Measurements from ENCODE around the gene THYN1.

Gene THYN1

DNA sequence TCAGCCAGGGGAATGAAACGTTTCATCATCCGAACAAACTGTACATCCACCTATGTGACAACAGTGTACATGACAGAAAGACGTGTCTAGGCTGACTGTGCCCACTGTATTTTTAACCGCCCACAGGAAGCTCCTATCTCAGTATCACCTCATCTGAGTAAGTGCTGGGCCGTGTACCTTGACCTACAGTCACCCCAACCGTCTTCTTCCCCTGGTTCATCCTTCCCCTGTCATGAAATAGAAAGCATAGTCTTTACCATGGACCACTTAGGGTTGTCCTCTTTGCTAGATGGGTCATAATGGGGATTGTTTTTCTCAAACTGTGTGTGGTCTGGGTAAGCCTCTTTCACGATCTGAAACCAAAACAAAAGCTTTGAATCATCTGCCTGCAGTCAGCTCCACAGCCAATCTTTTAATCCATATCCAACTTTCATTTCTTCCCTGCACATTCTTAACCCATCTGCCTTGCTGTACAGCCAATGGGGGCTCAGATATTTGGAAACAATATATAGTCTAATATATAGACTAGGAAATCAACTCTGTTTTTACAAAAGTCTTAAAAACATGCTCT lies 4.2 kb downstream of the THYN1 start:
- DNase-seq (ENCODE audit: low spot score): no peak

DNA sequence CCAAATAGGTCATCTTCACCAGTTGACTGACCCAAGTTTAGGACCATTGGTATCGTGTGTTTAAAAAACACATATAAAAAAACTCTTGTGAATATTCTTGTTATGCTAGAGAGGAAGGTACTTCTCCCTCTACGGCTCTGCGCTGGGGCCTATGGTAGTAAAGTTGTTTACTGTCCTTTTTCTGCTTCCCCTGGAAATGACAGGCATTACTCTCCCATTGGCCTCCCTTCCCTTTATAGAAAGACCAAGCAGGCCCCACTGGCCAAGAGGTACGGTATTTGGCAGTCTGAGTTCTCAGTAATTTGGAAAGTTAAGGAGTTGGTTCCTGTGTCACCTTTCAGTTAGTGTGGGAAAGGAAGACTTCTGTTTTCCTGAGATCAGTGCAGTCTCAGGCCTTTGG lies 6.5 kb downstream of the THYN1 start:
- DNase-seq (ENCODE audit: low spot score): no peak

DNA sequence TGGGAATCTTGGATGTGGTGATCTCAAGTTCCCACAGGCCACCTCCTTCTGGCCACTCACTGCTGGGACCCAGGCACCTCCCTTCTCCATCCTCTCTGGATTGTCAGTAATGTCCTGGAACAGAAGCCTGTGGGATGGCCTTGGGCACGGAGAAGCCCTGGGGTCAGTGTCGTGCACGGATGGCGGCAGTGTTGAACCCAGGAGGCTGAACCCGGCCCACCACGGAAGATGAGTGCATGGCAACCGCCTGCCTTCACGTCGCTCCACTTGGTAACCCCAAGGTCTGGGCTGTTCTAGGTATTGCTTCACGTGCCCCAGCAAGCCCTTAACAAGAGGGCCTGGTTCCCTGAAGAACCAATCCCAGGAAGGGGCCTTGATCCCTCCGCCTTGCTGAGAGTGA lies 7.1 kb downstream of the THYN1 start:
- DNase-seq (ENCODE audit: low spot score): no peak

DNA sequence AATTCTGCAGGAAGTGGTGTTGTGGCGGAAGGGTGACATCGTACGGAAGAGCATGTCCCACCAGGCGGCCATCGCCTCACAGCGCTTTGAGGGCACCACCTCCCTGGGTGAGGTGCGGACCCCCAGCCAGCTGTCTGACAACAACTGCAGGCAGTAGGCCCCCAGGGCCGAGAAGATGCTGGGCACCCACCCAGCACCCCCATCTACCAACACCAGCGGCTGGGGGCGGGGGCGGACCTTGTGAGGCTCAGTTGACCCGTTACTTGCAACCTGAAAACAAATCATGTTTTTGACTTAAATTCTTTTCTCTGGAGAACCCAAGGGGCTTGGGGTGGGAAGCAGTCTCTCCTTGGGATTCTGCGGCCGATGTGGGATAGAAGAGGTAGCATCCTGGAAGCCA lies 7.7 kb downstream of the THYN1 start:
- DNase-seq (ENCODE audit: low spot score): no peak

DNA sequence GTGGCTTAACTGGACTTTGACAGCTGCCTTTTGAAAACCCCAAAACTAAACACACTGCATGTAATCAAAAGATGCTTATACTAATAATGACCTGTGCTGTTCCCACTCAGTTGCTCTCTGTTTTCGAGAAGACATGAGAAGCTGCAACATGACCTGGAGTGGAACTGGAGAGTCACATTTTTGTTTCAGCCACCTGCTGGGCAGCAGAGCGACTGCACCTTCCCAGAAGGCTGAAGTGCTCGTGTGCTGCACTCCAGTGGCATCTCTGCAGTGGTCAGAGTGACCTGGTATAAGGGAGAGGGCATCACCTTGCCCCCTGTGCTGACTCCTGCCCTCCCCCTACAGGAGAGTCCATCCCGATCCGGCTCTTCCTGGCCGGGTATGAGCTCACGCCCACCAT lies 8.6 kb downstream of the THYN1 start:
- peak; percentile 12 for DNase-seq (ENCODE audit: low spot score)

DNA sequence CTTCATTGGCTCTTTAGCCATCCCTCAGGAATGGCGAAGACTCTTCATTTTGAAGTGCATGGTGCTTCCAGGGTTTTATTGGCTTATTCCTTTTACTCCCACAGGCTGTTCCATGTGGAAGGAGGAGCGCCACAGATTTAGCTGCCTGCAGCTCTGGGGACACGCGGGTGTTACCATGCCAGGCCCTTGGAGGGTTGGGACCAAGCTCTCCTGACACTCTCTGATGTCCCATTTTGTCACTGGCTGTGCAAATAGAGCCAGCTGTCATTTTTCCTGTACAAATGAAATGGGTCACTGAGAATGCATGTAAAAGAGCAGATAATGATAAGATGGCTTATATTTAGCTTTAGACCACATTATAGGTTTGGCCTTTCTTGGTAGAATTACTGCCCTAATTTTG lies 9.2 kb downstream of the THYN1 start:
- DNase-seq (ENCODE audit: low spot score): no peak

DNA sequence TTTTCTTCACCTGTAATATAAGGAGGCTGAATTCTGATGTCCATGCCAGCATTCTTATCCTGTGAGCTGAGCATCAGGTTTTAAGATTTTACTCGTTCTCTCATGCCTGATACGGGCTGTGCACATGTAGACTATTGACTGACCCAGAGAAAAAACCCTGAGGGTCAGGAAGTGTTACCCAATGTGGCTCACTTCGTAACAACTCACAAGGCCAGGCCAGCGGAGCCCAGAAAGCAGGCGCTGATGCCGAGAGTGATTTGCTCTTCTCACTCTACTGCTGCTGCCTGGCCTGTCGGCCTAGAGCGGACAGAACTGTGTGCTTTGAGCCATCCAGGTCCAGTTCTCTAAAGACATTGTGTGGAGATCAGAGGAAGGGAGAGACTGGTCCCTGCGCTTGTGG lies 10.8 kb downstream of the THYN1 start:
- DNase-seq (ENCODE audit: low spot score): no peak

DNA sequence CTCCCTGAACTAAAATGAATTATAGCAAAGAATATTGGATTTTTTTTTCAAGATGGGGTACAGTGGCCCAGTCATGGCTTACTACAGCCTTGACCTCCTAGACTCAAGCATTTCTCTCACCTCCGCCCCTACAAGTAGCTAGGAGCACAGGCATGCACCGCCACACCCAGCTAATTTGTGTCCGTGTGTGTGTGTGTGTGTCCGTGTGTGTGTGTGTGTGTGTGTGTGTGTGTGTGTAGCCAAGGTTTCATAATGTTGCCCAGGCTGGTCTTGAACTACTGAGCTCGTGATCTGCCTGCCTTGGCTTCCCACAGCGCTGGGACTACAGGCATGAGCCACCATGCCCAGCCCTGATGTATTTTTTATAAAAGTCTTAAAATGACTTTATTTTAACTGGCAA lies 12.6 kb downstream of the THYN1 start:
- DNase-seq (ENCODE audit: low spot score): no peak

DNA sequence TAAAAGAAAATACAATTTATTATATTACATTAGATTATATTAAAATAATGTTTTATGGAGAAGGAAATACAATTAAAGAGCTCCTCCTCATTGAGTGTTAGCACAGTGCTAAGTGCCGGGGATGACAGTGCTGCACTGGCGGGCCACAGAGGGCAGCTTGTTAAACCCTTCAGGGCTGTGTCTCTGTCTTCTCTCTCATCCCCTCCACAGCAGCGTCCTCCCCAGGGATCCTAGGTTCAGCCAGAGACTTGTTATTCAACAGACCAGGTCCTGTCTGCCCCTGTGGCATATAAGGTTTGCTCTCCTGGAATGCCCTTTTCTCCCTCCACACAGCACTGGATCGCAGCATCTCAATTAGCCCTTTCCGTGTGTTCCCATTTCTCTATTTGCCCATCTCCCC lies 14.2 kb downstream of the THYN1 start:
- no peak for DNase-seq (ENCODE audit: low spot score)

DNA sequence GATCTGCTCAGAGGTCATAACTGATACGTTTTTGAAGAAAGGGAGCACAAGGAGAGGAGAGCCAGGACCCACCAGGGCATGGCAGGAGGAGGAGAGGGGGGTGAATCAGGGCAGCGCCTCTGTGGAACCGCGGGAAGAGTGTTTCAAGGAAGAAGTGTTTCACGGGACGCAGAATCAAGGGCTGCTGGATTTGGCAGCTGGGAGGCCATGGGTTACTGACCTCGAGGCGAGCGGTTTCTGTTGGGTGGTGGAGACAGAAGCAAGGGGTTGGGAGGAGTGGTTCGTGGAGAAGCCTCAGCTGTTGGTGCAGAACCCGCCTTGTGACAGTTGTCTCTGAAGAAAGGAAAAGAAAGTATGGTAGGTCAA lies 15.6 kb downstream of the THYN1 start:
- no peak for DNase-seq (ENCODE audit: low spot score)

DNA sequence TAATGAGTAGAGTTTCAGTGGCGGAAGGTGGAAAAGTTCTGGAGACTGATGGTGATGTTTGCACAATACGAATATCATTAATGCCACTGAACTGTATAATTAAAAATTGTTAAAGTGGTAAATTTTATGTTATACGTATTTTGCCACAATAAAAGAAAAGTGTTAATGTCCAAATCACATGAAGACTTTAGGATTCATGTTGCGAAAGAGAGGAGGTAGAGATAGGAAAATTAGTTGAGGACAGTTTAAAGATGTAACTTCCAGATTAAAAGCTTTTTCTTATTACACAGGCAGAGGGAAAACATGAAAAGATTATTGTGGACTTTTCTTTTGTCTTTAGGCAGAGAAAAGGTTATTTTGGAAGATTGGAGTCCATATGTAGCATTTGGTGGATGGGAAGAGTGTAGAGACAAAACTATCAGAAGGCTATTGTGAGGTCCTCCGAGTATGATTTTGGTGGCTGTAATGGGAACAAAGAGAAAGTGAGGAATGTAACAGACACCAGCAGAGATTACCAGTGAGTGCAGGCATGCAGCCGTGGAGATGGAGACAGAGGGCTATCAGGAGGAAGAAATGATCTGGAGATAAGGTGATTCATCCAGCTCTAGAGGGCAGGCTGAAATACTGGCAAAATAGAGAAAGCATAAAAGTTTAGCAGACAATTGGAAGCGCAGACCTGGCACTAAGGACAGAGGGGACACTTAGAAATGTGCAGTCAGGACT lies 16.2 kb downstream of the THYN1 start:
- no peak for DNase-seq (ENCODE audit: low spot score)

DNA sequence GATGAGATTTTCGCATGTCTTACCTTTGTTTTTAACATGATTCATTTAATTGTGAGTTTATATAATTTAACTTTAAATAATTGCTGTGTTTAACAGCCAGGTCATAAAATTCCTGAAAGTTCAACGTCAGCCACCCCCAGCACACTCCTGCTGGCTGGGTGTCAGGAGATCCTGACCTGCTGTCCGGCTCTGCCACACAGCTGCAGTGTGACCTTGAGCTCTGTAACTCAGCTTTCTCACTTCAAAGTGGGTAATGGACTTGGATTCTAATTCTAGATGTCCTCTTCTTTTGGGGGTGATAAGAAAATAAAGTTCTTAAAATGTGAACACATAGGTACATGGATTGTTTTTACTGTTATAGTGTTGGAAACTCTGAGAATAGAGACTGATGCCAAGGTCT lies 17.8 kb downstream of the THYN1 start:
- no peak for DNase-seq (ENCODE audit: low spot score)

DNA sequence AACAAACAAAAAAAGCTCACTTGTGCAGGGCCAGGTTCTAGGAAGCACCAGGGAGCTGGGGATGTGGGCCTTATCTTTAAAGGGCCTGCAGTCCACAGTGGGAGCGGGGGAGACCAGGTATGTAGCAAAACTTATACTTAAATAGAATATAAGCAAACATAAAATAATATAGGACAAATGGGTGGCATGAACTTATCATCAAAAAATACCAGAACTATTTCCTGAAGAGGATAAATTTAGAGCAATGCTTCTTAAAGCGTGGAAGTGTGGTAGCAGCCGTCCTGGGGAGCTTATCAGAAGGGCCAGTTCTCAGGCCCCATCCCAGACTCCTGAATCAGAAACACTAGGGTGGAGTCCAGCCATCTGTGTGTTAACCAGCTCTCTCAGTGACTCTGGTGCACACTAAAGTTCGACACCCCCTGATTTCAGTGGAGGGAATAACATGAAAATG lies 19.4 kb downstream of the THYN1 start:
- DNase-seq (ENCODE audit: low spot score): peak; percentile 64

DNA sequence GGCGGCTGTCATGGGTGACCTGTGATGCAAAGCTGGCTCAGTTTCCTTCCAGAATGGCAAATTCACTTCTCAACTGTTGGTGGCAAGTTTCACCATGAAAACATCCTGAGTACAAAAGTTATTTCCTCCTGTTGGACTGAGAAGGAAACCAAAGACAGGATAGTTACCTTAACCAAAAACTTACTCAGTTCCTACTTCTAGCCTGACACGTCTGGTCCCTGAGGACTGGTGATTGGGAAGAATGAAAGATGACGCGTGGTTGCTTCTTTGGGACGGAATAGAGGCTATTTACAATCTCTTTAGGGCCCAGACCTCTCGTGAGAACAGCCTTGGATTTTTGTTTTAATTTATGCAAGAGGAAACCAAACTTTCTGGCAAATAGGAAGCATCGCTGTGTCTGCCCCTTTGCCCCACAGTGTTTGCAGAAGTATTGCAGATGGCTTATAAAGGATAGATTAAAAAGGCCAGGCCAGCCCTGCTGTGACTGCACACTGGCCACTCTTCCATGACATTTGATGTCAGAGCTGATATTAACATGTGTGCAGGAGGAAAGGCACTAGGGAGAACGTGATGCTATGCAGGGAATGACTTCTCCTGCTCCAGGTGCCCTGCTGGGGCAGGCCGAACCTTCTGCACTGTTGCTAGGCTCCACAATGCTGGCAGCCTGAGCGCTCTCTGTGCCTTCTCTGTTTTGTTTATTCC lies 21.0 kb downstream of the THYN1 start:
- no peak for DNase-seq (ENCODE audit: low spot score)

DNA sequence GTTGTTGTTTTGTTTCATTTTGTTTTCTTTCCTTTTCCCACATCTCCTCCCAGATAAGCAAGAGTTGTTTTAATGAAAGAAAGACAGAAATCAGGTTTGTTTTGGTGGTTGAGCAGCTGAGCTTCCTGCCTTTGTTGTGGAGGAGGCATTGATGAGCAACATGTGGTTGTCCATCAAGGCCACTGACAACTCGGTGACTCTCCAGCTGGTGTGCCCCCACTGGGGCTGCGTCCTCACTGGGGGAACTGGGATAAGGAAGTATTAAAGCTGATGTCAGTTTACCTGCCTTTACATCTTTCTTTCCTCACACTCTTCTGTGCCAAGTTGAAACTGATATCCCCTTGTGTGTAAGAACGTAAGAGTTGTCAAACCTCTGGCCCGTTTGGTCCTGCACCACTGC lies 22.8 kb downstream of the THYN1 start:
- no peak for DNase-seq (ENCODE audit: low spot score)

DNA sequence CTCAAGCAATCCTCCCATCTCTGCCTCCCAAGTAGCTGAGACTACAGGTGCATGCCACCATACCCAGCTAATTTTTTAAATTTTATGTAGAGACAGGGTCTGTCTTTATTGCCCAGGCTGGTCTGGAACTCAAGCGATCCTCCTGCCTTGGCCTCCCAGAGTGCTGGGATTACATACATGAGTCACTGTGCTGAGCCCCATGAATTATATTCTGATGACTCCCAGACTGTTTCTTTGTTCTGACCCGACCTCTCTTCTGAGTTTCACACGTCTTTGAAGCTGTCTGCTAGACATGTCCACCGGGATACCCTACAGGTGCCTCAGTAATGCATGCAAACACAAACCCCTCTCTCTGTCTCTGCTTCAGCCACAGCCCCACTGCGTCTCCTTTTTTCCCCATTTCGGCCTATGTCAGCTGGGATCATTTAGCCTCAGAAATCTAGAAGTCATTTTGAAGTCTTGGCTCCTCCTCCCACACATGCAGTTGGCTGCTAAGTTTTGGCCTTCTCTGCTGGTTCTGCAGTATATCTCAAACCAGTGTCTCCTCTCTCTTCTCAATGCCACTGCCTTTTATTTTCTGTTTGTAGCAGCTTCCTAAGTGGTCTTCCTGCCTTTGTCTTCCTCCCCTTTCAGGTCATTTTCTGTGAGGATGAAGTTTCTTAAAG lies 23.9 kb downstream of the THYN1 start:
- DNase-seq (ENCODE audit: low spot score): no peak

DNA sequence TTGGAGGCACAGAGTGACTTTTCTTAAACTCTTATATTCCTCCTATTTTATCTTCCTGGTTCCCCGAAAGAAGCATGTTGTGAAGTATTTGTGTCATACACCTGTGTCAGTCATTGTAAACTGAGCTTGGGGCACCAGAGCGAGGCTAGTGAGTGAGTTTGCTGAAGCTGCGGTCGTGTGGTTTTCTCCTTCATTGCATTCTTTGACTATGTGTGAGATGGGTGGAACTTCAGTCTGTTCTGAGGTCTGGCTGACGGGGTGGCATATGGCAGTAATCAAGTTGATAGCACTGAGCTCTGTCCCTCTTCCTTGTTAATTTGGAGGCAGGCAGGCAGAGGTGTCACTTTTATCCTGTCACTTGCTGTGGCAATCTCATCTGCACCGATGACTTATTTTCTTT lies 24.5 kb downstream of the THYN1 start:
- no peak for DNase-seq (ENCODE audit: low spot score)

DNA sequence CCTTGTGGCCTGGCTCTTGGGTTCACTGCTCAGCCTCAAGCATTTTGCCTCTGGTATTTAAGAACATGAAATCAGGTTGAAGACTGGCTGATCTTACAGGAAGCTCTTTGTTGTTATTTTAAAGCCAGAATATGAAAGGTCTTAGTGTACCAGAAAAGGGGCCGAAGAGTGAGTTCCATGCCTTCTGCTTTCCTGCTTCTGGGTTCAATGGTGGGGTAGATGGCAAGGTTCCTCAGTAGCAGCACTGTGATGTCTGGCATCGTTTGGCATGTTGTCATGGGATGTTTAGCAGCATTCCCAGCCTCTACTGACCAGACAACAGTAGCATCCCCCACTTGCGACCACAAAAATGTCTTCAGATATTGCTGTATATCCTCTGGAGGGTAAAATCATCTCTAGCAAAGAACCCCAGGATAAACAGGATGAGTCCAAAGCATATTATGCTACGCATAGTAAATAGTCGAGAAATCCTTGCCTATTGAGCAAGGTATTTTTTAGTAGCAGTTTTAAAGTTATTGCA lies 26.3 kb downstream of the THYN1 start:
- no peak for DNase-seq (ENCODE audit: low spot score)

DNA sequence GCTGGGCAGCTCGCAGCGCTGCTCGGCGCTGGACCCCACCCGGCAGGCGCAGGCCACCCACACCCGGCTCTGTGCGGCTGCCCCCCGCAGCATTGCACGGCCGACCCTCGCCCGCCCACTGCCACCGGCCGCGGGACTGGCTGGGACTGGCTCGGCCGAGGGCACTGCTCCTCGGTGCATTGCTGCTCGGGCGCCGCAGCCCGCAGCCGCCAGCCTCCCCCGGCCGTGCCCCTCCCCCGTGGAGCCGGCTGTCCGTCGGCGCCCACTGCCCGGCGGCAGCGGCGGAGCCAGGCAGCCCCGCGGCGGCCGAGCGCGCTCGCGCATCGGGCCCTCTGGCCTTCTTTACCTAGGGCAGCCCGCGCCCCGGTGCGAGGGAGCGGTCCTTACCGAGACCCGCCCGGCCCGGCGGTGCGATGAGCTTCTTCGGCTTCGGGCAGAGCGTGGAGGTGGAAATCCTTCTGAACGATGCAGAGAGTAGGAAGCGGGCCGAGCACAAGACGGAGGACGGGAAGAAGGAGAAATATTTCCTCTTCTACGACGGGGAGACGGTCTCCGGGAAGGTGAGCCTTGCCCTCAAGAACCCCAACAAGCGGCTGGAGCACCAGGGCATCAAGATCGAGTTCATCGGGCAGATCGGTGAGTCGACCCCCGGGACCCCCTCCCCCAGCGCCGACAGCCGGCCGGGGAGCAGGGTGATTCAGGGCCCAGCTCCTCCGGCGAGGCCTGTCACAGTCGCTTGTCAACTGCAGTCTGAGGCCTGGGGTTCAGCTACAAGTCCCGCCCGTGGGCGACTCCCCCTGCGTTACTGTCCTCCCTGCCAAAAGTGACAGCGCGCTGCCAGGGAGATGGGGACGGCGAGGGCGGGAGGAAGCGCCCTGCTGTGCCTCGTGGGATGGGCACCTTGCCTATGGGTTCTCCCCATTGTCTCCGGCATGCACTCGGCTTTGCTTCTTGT lies 28.2 kb downstream of the THYN1 start:
- peak; percentile 82 for DNase-seq (ENCODE audit: low spot score)

DNA sequence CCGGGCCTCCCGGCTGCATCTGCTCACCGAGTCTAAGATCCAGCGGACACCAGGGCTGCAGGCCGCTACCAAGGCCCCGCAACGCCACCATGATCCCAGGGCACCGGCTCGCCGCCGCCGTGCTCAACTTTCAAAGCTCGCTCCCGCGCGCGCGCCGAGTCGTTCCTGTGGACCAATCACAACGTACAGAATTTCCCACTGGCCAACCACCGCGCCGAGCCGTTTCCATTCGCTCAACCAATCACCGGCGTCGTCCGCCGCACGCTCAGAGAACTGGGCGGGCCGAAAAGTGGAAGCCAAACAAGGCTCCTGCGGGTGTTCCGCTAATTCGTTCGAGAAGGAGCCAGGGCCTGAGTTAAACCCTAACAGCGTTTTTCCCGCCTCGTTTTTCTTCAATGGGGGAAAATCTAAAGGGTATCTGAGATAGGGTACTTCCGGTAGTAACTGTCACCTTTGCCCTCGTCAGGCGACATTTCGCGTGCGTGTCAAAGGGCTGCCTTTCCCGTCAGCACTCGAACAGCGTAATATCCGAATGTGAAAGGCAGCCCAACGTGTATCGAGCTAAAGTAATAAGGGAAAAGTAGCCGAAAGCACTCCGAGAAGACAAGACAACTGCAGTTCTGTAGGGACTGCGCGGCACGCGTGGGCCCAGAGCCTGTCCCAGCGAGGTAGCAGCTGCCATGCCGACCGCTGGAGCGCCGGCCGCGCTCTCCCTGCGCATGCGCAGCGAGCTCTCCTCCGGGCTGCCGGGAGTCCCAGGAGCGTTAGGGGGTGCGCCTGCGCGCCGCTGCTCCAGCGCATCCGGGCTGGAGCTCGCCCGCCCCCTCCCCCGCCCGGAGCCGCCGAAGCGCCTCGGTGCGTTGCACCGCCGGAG lies 29.1 kb downstream of the THYN1 start, which contains the start of the genes NCAPD3 and VPS26B:
Gene NCAPD3 (minus strand): TSS at position 132 of the 874 bp plus-strand sequence. CDS start 41 bp downstream, at position 91.
Gene VPS26B (plus strand): TSS at position 836 of the 874 bp plus-strand sequence. CDS start 452 bp downstream, outside the sequence.
- DNase-seq (ENCODE audit: low spot score): peak; percentile 96

Measured in hematopoietic multipotent progenitor cell treated with erythropoietin and hydrocortisone succinate and interleukin-3 and kit ligand, for 15 days (in vitro differentiated cells).